ENCODE data around the gene ATE1.

ATE1 gene

DNA sequence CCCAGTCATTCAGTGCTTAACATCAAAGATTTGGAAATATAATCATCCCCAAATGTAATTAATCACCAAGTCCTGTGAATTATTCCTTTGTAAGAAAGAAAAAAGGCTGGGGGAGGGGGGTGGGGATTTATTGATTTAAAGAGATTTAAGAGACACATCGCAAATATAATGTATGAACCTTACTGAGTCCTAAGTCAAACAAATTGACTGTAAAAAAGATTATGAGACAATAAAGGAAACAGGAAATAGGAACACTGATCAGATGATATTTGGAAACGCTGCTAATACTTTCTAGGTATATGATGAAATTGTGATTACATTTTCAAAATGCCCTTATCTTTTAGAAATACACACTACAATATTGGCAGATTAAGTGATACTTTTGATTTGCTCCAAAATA lies 92.5 kb downstream of the ATE1 start:
- TF ChIP-seq RAD21 (IDR thresholded peaks at IDR 0.05; ENCODE audit: low read depth) = no peak
- TF ChIP-seq TCF12 (IDR thresholded peaks at IDR 0.05; ENCODE audit: low read depth) = no peak
- no peak for TF ChIP-seq CEBPB (IDR thresholded peaks at IDR 0.05)
- no peak for TF ChIP-seq EGR1 (IDR thresholded peaks at IDR 0.05)
- TF ChIP-seq YY1 (IDR thresholded peaks at IDR 0.05; ENCODE audit: low read depth) = no peak
- TF ChIP-seq EP300 (IDR thresholded peaks at IDR 0.05; ENCODE audit: borderline replicate concordance) = no peak
- no peak for TF ChIP-seq TEAD4 (IDR thresholded peaks at IDR 0.05)
- TF ChIP-seq, protein P1, sequence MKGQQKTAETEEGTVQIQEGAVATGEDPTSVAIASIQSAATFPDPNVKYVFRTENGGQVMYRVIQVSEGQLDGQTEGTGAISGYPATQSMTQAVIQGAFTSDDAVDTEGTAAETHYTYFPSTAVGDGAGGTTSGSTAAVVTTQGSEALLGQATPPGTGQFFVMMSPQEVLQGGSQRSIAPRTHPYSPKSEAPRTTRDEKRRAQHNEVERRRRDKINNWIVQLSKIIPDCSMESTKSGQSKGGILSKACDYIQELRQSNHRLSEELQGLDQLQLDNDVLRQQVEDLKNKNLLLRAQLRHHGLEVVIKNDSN (IDR thresholded peaks at IDR 0.05) = no peak
- no peak for TF ChIP-seq TAF1 (IDR thresholded peaks at IDR 0.05; ENCODE audit: low read depth)
- TF ChIP-seq NFIC (IDR thresholded peaks at IDR 0.05) = no peak
- TF ChIP-seq CREB1 (IDR thresholded peaks at IDR 0.05; ENCODE audit: low read depth) = no peak
- no peak for TF ChIP-seq ZBTB7A (IDR thresholded peaks at IDR 0.05; ENCODE audit: low read depth)
- TF ChIP-seq, protein P2, sequence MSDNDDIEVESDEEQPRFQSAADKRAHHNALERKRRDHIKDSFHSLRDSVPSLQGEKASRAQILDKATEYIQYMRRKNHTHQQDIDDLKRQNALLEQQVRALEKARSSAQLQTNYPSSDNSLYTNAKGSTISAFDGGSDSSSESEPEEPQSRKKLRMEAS (IDR thresholded peaks at IDR 0.05) = no peak
- TF ChIP-seq FOXM1 (IDR thresholded peaks at IDR 0.05; ENCODE audit: borderline replicate concordance, low read depth) = no peak

DNA sequence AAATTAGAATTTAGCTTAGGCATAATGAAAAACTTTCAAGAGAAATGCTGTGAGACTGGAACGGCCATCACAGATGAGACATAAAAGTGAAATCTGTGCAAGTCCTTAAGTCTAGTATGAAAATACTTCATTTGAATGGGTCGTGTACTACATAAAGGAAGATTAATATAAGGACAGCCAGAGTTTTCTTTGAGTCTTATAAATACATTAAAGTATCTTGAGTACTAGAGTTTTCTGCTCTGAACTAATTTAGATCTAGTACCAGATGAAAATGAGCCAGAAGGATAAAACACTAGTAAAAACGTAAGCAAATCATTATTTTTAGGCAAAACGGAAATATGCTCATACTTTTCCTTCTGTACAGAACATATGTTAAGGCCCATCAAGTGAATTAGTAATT lies 93.1 kb downstream of the ATE1 start:
- TF ChIP-seq NFIC (IDR thresholded peaks at IDR 0.05) (no peak), REST (IDR thresholded peaks at IDR 0.05; ENCODE audit: low read depth) (no peak), CREB1 (IDR thresholded peaks at IDR 0.05; ENCODE audit: low read depth) (no peak), EGR1 (IDR thresholded peaks at IDR 0.05) (no peak), CEBPB (IDR thresholded peaks at IDR 0.05) (no peak), EP300 (IDR thresholded peaks at IDR 0.05; ENCODE audit: borderline replicate concordance) (no peak), YY1 (IDR thresholded peaks at IDR 0.05; ENCODE audit: low read depth) (no peak), FOXM1 (IDR thresholded peaks at IDR 0.05; ENCODE audit: borderline replicate concordance, low read depth) (no peak)

DNA sequence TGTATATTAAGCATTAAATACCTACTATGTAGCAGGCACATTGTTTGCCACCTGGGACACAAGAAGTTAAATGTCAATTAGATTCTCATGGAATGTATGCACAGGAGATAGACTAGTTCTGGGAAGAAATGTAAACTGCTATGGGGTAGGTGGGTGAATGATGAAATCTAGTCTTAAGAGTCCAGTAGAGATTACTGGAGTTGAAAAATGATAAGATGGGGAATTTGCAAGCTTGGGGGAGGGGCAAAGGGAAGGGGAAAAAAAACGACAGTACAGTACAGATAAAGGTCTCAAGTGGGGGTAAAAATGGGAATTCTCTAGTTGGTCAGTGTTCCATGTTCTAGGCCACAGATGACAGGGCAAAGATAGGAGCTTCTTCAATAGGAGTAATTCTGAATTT lies 94.4 kb downstream of the ATE1 start:
- TF ChIP-seq, protein P2 (IDR thresholded peaks at IDR 0.05) = no peak
- no peak for TF ChIP-seq CEBPB (IDR thresholded peaks at IDR 0.05)
- no peak for TF ChIP-seq EGR1 (IDR thresholded peaks at IDR 0.05)
- TF ChIP-seq EP300 (IDR thresholded peaks at IDR 0.05; ENCODE audit: borderline replicate concordance) = no peak
- TF ChIP-seq TAF1 (IDR thresholded peaks at IDR 0.05; ENCODE audit: low read depth) = no peak
- TF ChIP-seq RAD21 (IDR thresholded peaks at IDR 0.05; ENCODE audit: low read depth) = no peak
- TF ChIP-seq CREB1 (IDR thresholded peaks at IDR 0.05; ENCODE audit: low read depth) = no peak
- TF ChIP-seq YY1 (IDR thresholded peaks at IDR 0.05; ENCODE audit: low read depth) = no peak
- no peak for TF ChIP-seq TCF12 (IDR thresholded peaks at IDR 0.05; ENCODE audit: low read depth)
- no peak for TF ChIP-seq FOXM1 (IDR thresholded peaks at IDR 0.05; ENCODE audit: borderline replicate concordance, low read depth)
- TF ChIP-seq ZBTB7A (IDR thresholded peaks at IDR 0.05; ENCODE audit: low read depth) = no peak
- no peak for TF ChIP-seq TEAD4 (IDR thresholded peaks at IDR 0.05)
- no peak for TF ChIP-seq REST (IDR thresholded peaks at IDR 0.05; ENCODE audit: low read depth)
- TF ChIP-seq NFIC (IDR thresholded peaks at IDR 0.05) = no peak
- TF ChIP-seq, protein P1 (IDR thresholded peaks at IDR 0.05) = no peak

DNA sequence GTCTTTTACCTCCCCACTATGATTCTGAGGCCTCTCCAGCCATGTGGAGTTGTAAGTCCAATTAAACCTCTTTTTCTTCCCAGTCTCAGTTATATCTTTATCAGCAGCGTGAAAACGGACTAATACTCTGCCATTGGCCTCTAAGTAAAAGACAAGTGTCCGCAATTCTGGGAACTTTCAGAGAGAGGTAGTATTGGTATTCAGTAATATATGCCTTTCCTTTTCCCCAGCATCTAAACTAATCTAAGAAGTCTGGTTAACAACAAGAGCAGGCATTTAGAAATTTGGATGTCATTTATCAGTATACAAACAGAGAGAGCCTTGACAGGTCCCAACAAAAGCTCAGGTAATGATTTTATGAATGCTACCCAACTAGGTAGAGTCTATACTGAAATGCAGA lies 95.2 kb downstream of the ATE1 start:
- no peak for TF ChIP-seq CREB1 (IDR thresholded peaks at IDR 0.05; ENCODE audit: low read depth)
- TF ChIP-seq, protein P1 (IDR thresholded peaks at IDR 0.05) = no peak
- no peak for TF ChIP-seq EP300 (IDR thresholded peaks at IDR 0.05; ENCODE audit: borderline replicate concordance)
- TF ChIP-seq NFIC (IDR thresholded peaks at IDR 0.05) = no peak
- TF ChIP-seq CEBPB (IDR thresholded peaks at IDR 0.05) = no peak
- TF ChIP-seq RAD21 (IDR thresholded peaks at IDR 0.05; ENCODE audit: low read depth) = no peak
- no peak for TF ChIP-seq TCF12 (IDR thresholded peaks at IDR 0.05; ENCODE audit: low read depth)
- TF ChIP-seq YY1 (IDR thresholded peaks at IDR 0.05; ENCODE audit: low read depth) = no peak
- TF ChIP-seq, protein P2 (IDR thresholded peaks at IDR 0.05) = no peak
- no peak for TF ChIP-seq ZBTB7A (IDR thresholded peaks at IDR 0.05; ENCODE audit: low read depth)
- TF ChIP-seq TAF1 (IDR thresholded peaks at IDR 0.05; ENCODE audit: low read depth) = no peak
- TF ChIP-seq REST (IDR thresholded peaks at IDR 0.05; ENCODE audit: low read depth) = no peak
- no peak for TF ChIP-seq TEAD4 (IDR thresholded peaks at IDR 0.05)

Data from Ishikawa (cell line).